ENCODE results near the gene ITGB7. TPM values are rescaled to one million over a fixed set of nuclear protein-coding genes. Genes with fewer than 3 reads are reported as not detected.

ITGB7 gene
- total RNA-seq, 1 experiment from 2014 or later = 0.43 TPM

DNA sequence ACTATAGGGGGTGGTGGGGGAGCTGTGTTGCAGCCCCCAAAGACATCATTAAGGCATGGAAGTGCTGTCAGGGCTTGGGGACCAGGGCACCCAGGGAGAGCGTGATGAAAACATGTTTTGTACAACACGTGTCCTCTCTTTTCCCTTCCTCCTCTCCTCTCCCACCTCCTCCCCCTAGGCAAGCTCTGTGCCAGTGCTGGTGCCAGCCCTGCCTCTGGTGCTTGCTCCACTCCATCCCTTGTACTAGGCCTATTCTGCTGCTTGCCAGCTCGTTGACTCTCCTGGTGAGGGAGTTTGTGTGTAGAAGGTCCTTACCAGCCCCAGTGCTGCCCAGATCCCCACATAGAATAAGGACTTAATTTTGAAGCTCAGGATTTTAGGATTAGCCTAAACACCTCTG is 28.1 kb upstream of the ITGB7 start:
- POLR2A ChIA-PET (ENCODE audit: low non-redundant PET) = no interaction called here
- Histone ChIP-seq H3K27ac (ENCODE audit: low read depth, low read length, poor library complexity, severe bottlenecking) (no peak overlapping the region), H3K4me1 (ENCODE audit: insufficient read depth, low read length, poor library complexity, severe bottlenecking) (peaks cover 25% of the 10 kb centered on the region), H3K27me3 (replicated peaks; ENCODE audit: insufficient read depth, low read depth, low read length, poor library complexity) (no peaks in the 10 kb centered on the region), H3K4me3 (ENCODE audit: low read depth, low read length, poor library complexity, severe bottlenecking) (no peak overlapping the region), H3K36me3 (ENCODE audit: insufficient read depth, low read length, poor library complexity, severe bottlenecking) (no peaks in the 10 kb centered on the region), H3K9me3 (ENCODE audit: low read depth, low read length, poor library complexity, severe bottlenecking) (no peaks in the 10 kb centered on the region)
- BruUV-seq (replicated peaks) = no TSS peak
- intact Hi-C loops (cut with micrococcal nuclease; ENCODE audit: unreplicated experiment) = no loop called here
- no peak for DNase-seq (ENCODE audit: low spot score)
- CTCF ChIA-PET = interaction anchor here (0.5 kb wide), 1 partner anchor 182 kb away, joined by 6 read pairs; no protein-coding TSS in a partner anchor
- TF ChIP-seq, protein P1, sequence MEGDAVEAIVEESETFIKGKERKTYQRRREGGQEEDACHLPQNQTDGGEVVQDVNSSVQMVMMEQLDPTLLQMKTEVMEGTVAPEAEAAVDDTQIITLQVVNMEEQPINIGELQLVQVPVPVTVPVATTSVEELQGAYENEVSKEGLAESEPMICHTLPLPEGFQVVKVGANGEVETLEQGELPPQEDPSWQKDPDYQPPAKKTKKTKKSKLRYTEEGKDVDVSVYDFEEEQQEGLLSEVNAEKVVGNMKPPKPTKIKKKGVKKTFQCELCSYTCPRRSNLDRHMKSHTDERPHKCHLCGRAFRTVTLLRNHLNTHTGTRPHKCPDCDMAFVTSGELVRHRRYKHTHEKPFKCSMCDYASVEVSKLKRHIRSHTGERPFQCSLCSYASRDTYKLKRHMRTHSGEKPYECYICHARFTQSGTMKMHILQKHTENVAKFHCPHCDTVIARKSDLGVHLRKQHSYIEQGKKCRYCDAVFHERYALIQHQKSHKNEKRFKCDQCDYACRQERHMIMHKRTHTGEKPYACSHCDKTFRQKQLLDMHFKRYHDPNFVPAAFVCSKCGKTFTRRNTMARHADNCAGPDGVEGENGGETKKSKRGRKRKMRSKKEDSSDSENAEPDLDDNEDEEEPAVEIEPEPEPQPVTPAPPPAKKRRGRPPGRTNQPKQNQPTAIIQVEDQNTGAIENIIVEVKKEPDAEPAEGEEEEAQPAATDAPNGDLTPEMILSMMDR (conservative IDR thresholded peaks at IDR 0.05; ENCODE audit: low read depth, low read length) = no peak
- no peak for TF ChIP-seq EZH2 (IDR thresholded peaks at IDR 0.05; ENCODE audit: borderline replicate concordance, low read depth, low read length, poor library complexity, severe bottlenecking)

DNA sequence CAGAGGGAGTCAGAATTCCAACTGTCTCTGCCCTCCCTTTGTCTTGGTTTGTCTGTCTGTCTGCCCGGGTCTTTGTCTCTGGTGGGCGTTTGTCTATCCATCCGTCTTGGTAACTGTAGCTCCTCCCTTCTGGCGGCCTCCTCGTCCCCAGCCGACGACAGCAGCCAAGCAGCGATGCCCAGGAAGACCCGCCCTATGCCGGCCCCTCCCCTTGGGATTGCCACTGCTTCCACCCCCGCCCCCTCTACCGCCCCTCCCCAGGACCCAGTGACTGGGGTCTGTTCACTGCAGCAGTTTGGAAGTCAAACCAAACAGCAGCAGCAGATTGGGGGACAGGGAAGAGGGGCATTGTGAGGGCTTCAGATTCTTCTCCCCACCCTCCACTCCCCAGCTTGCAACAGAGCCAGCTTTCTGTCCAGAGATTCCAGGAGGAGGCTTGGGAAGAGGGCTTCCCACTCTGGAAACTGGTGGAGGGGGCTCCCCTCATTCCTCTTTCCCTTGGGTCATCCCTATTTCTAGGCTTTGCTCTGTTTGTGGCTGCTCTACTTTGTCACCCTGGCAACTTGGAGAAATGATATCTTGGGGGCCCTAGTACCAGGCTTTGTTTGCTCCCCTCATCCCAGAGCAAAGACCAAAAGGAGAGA is 27.3 kb upstream of the ITGB7 start:
- BruUV-seq (replicated peaks) = no TSS peak
- no peak for TF ChIP-seq EZH2 (IDR thresholded peaks at IDR 0.05; ENCODE audit: borderline replicate concordance, low read depth, low read length, poor library complexity, severe bottlenecking)
- TF ChIP-seq, protein P1 (conservative IDR thresholded peaks at IDR 0.05; ENCODE audit: low read depth, low read length) = no peak
- no peaks in the 10 kb centered on the region for H3K27me3 ChIP-seq (replicated peaks; ENCODE audit: insufficient read depth, low read depth, low read length, poor library complexity)
- H3K9me3 ChIP-seq (ENCODE audit: low read depth, low read length, poor library complexity, severe bottlenecking) = no peaks in the 10 kb centered on the region
- H3K4me1 ChIP-seq (ENCODE audit: insufficient read depth, low read length, poor library complexity, severe bottlenecking) = peaks cover 25% of the 10 kb centered on the region
- POLR2A ChIA-PET (ENCODE audit: low non-redundant PET) = interaction anchor here (0.5 to 0.7 kb wide), 4 partner anchors 44 to 274 kb away, joined by 3 read pairs; no protein-coding TSS in a partner anchor
- CTCF ChIA-PET = no interaction called here
- H3K27ac ChIP-seq (ENCODE audit: low read depth, low read length, poor library complexity, severe bottlenecking) = no peak overlapping the region
- no peak overlapping the region for H3K4me3 ChIP-seq (ENCODE audit: low read depth, low read length, poor library complexity, severe bottlenecking)
- no peaks in the 10 kb centered on the region for H3K36me3 ChIP-seq (ENCODE audit: insufficient read depth, low read length, poor library complexity, severe bottlenecking)
- peak; percentile 57 for DNase-seq (ENCODE audit: low spot score)
- intact Hi-C loops (cut with micrococcal nuclease; ENCODE audit: unreplicated experiment) = no loop called here

DNA sequence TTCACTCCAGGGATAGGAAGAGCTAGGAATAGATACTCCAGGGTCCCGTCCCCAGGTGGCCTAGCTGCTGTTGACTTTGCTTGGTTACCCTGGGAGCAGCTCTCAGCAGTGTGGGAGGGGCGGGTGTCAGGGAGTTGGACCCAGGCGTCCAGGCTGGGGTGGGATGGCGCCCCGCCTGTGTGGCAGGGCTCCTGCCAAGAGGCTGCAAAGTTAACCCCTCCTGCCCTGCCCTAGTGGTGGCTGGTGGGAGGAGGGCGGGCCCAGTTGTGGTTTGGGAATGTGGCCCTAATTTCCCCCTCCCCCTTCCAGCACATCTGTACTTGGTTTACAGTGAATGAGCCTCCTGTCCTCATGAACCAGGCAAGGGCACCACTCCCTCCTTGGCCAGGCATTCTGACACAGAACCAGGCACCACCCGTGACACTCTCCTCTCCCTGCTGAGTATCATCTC is 26.6 kb upstream of the ITGB7 start:
- Histone ChIP-seq H3K4me1 (ENCODE audit: insufficient read depth, low read length, poor library complexity, severe bottlenecking) (peaks cover 25% of the 10 kb centered on the region), H3K36me3 (ENCODE audit: insufficient read depth, low read length, poor library complexity, severe bottlenecking) (no peaks in the 10 kb centered on the region), H3K27ac (ENCODE audit: low read depth, low read length, poor library complexity, severe bottlenecking) (no peak overlapping the region), H3K4me3 (ENCODE audit: low read depth, low read length, poor library complexity, severe bottlenecking) (no peak overlapping the region), H3K9me3 (ENCODE audit: low read depth, low read length, poor library complexity, severe bottlenecking) (no peaks in the 10 kb centered on the region), H3K27me3 (replicated peaks; ENCODE audit: insufficient read depth, low read depth, low read length, poor library complexity) (no peaks in the 10 kb centered on the region)
- ChIA-PET POLR2A (ENCODE audit: low non-redundant PET) (interaction anchor here (0.6 kb wide), 1 partner anchor 43 kb away, joined by 3 read pairs; no protein-coding TSS in a partner anchor), CTCF (no interaction called here)
- TF ChIP-seq, protein P1 (conservative IDR thresholded peaks at IDR 0.05; ENCODE audit: low read depth, low read length) = no peak
- TF ChIP-seq EZH2 (IDR thresholded peaks at IDR 0.05; ENCODE audit: borderline replicate concordance, low read depth, low read length, poor library complexity, severe bottlenecking) = no peak
- intact Hi-C loops (cut with micrococcal nuclease; ENCODE audit: unreplicated experiment) = no loop called here
- BruUV-seq (replicated peaks) = no TSS peak
- DNase-seq (ENCODE audit: low spot score) = no peak

Measured in A673 (cell line).